ENCODE data around the gene SPP1.

GRCh38 chr4:87937523-87937922 is 38.0 kb upstream of the SPP1 start:
- TF ChIP-seq, protein P1, sequence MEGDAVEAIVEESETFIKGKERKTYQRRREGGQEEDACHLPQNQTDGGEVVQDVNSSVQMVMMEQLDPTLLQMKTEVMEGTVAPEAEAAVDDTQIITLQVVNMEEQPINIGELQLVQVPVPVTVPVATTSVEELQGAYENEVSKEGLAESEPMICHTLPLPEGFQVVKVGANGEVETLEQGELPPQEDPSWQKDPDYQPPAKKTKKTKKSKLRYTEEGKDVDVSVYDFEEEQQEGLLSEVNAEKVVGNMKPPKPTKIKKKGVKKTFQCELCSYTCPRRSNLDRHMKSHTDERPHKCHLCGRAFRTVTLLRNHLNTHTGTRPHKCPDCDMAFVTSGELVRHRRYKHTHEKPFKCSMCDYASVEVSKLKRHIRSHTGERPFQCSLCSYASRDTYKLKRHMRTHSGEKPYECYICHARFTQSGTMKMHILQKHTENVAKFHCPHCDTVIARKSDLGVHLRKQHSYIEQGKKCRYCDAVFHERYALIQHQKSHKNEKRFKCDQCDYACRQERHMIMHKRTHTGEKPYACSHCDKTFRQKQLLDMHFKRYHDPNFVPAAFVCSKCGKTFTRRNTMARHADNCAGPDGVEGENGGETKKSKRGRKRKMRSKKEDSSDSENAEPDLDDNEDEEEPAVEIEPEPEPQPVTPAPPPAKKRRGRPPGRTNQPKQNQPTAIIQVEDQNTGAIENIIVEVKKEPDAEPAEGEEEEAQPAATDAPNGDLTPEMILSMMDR (IDR thresholded peaks at IDR 0.05; ENCODE audit: borderline replicate concordance, extremely low read depth, low read length, poor library complexity, severe bottlenecking), result no peak
- no peak for TF ChIP-seq EZH2 (IDR thresholded peaks at IDR 0.05; ENCODE audit: borderline replicate concordance, low read depth, low read length, severe bottlenecking)
